Transverse colon (tissue), 4 donors: ENCODE results near the gene SUZ12. TPM values are rescaled to one million over a fixed set of nuclear protein-coding genes. Genes with fewer than 3 reads are reported as not detected.
"Not testable (repeated sequence)": the region's sequence is repeated elsewhere in the genome, so short reads cannot be mapped to it uniquely, and the experiment has no call there.

Experiments used
- DNase-seq: peaks from one replicate; pipeline ENCODE4 v3.0.0-alpha.2; 2019
- H3K27ac ChIP-seq, 4 donors: fragments of 200-600 bp; sonication (generic); 2 replicates each; pipeline ENCODE4 v1.5.1; 2016 to 2018; ENCODE audit warnings: inconsistent platforms in 4 of 4
- H3K27me3 ChIP-seq: fragments of 200-600 bp; sonication (generic); 2 replicates; pipeline ENCODE4 v1.5.1; 2017; ENCODE audit warnings: inconsistent platforms
- H3K36me3 ChIP-seq, 4 donors: fragments of 200-600 bp; sonication (generic); 2 replicates each; pipeline ENCODE4 v1.5.1; 2017 to 2019; ENCODE audit warnings: inconsistent platforms in 4 of 4
- H3K4me1 ChIP-seq, 4 donors: fragments of 200-600 bp; sonication (generic); 2 replicates each; pipeline ENCODE4 v1.5.1; 2017 to 2020; ENCODE audit warnings: inconsistent platforms in 4 of 4
- H3K4me3 ChIP-seq, 4 donors: fragments of 200-600 bp; sonication (generic); 1 replicate in 1 of 4; 2 replicates in 3 of 4; pipeline versions ENCODE4 v1.5.1 to v1.6.1; 2017 to 2019; ENCODE audit warnings: inconsistent platforms in 4 of 4
- H3K9me3 ChIP-seq, 2 donors: fragments of 200-600 bp; sonication (generic); 2 replicates each; pipeline ENCODE4 v1.5.1; 2017 to 2019; ENCODE audit warnings: inconsistent platforms in 2 of 2
- EP300 ChIP-seq: sonication (generic); formaldehyde crosslinking; IDR thresholded peaks from one replicate; pipeline ENCODE4 v1.6.1; 2017; ENCODE audit warnings: antibody characterized with exemption, low read depth
- POLR2A ChIP-seq: fragments of 450-650 bp; IDR thresholded peaks from one replicate; pipeline ENCODE4 v1.6.1; 2016; ENCODE audit warnings: antibody characterized with exemption, mild to moderate bottlenecking, moderate library complexity
- POLR2AphosphoS5 ChIP-seq, 3 donors: sonication (generic); formaldehyde crosslinking; IDR thresholded peaks; one replicate each; pipeline ENCODE4 v1.6.1; 2016; ENCODE audit warnings: antibody characterized with exemption in 3 of 3
- WGBS, 2 donors: methylation state at CpG; one replicate each; pipeline ENCODE4 v1.1.5; 2018; ENCODE audit warnings: low coverage in 1 of 2; 5-methylcytosine and 5-hydroxymethylcytosine counted together
- in situ Hi-C, 4 donors: fragments of 200-750 bp; cut with MboI; loops; one replicate each; pipeline versions ENCODE4 v1.15.0 to v1.15.1; 2017; ENCODE audit warnings: low sequenced_read_pairs in 3 of 4, low pct_ligation_motif_present in 1 of 4, low pct_unique_long_range_greater_than_20kb in 1 of 4
- intact Hi-C: fragments of 100-400 bp; cut with DNase I; formaldehyde crosslinking; loops from one replicate; pipeline ENCODE4 v1.15.1; 2023; ENCODE audit warnings: low total_unique reads
- total RNA-seq, 4 donors: library from RNA; depleted of rRNA; stranded (reverse); fragments of >200 nt; gene quantifications; one replicate each; pipeline ENCODE4 v1.1.0, GENCODE V29; 2016
- TF ChIP-seq, protein P1 (sequence below), 5 experiments: fragments of 200-600 bp in 3 of 5; fragments of 450-650 bp in 2 of 5; sonication (generic) in 3 of 5; IDR thresholded peaks; 1 replicate in 2 of 5; 2 replicates in 3 of 5; pipeline ENCODE4 v1.5.1; 2016 to 2017; ENCODE audit warnings: antibody characterized with exemption in 5 of 5, inconsistent platforms in 3 of 5, mild to moderate bottlenecking in 2 of 5, moderate library complexity in 1 of 5

SUZ12 gene
- total RNA-seq, 4 donors from 2014 or later = 9.2 to 19.4 (median 14.8) TPM

- in situ Hi-C loops (no loop called here), intact Hi-C loops (no loop called here)
- TF ChIP-seq POLR2A (no peak), POLR2AphosphoS5 (IDR thresholded peaks at IDR 0.05) (no peak), EP300 (no peak)
- TF ChIP-seq, protein P1, sequence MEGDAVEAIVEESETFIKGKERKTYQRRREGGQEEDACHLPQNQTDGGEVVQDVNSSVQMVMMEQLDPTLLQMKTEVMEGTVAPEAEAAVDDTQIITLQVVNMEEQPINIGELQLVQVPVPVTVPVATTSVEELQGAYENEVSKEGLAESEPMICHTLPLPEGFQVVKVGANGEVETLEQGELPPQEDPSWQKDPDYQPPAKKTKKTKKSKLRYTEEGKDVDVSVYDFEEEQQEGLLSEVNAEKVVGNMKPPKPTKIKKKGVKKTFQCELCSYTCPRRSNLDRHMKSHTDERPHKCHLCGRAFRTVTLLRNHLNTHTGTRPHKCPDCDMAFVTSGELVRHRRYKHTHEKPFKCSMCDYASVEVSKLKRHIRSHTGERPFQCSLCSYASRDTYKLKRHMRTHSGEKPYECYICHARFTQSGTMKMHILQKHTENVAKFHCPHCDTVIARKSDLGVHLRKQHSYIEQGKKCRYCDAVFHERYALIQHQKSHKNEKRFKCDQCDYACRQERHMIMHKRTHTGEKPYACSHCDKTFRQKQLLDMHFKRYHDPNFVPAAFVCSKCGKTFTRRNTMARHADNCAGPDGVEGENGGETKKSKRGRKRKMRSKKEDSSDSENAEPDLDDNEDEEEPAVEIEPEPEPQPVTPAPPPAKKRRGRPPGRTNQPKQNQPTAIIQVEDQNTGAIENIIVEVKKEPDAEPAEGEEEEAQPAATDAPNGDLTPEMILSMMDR (IDR thresholded peaks at IDR 0.05) = no peak
- 84 to 100% methylated on average over 1 to 3 of the region's 3 CpGs for WGBS, 2 donors
- H3K36me3 ChIP-seq = no peaks in the 10 kb centered on the region
- no peak for DNase-seq
- peaks cover 40% of the 10 kb centered on the region for H3K27me3 ChIP-seq
- no peaks in the 10 kb centered on the region for H3K9me3 ChIP-seq
- H3K4me1 ChIP-seq = peaks cover 0 to 7% (median 1%) of the 10 kb centered on the region in 4 donors
- no peak overlapping the region for H3K27ac ChIP-seq
- H3K4me3 ChIP-seq = no peak overlapping the region
Measured at GRCh38 chr17:31915456-31916100, 21.2 kb upstream of the SUZ12 start.

DNA sequence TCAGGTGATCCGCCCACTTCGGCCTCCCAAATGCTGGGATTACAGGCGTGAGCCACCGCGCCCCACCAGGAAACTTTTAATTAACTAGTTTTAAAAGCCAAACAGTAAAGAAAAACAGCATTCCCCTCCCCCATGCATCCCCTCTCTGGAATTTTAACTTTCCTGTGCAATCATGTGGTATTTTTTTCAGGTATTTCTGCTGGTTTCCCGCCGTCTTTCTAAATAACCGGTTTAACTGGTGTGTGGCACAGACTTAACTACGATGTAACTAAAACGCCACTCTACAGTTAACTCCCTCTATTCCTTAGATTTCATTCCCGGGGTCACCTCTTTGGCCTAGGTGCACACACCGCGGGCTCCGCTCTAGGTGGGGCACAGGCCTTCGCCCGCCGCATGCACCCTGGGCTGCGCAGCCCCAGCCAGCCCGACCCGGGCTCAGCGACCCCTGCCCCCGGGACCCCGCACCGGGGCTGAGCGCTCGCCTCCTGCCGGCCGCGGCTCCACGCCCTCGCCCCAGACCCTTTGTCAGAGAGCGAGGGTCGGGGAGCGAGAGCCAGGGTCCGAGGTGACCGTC, 20.2 kb upstream of the SUZ12 start:
- WGBS, 2 donors = 62 to 82% methylated on average over 8 to 36 of the region's 36 CpGs
- TF ChIP-seq EP300 = no peak
- Histone ChIP-seq H3K9me3 (no peaks in the 10 kb centered on the region), H3K36me3 (no peaks in the 10 kb centered on the region), H3K27ac (no peak overlapping the region), H3K4me3 (peak overlapping the region in 2 of 4 donors; percentile 2 to 28), H3K4me1 (peaks cover 0 to 7% (median 1%) of the 10 kb centered on the region in 4 donors), H3K27me3 (peaks cover 39% of the 10 kb centered on the region)
- intact Hi-C loops = no loop called here
- no peak for DNase-seq
- in situ Hi-C loops = no loop called here

GRCh38 chr17:31917065-31917529, 19.7 kb upstream of the SUZ12 start:
- Histone ChIP-seq H3K9me3 (no peaks in the 10 kb centered on the region), H3K36me3 (no peaks in the 10 kb centered on the region), H3K4me3 (peak overlapping the region in 2 of 4 donors; percentile 2 to 28), H3K4me1 (peaks cover 0 to 7% (median 1%) of the 10 kb centered on the region in 4 donors), H3K27me3 (peaks cover 36% of the 10 kb centered on the region), H3K27ac (no peak overlapping the region)
- TF ChIP-seq, protein P1 (IDR thresholded peaks at IDR 0.05) = no peak
- TF ChIP-seq POLR2A (no peak), EP300 (no peak)
- WGBS, 2 donors = 39 to 80% methylated on average over 1 to 43 of the region's 45 CpGs
- in situ Hi-C loops = no loop called here
- intact Hi-C loops = no loop called here
- no peak for DNase-seq

DNA sequence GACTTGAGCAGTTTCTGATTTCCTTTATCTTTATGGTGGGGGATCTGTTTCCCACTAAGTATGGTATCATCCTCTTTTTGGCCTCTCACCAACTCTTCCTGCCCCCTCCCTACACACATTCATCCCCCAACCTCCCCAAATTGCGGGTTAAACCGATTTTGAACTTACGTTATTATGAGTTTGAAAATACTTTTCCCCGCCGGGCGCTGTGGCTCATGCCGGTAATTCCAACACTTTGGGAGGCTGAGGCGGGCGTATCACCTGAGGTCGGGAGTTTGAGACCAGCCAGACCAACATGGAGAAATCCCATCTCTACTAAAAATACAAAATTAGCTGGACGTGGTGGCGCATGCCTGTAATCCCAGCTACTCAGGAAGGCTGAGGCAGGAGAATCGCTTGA, 19.1 kb upstream of the SUZ12 start:
- intact Hi-C loops = not testable (repeated sequence)
- WGBS, 2 donors = 92 to 98% methylated on average over 13 of the region's 13 CpGs

GRCh38 chr17:31918701-31919128, 18.1 kb upstream of the SUZ12 start:
- intact Hi-C loops = no loop called here
- no peak for TF ChIP-seq POLR2AphosphoS5 (IDR thresholded peaks at IDR 0.05)
- TF ChIP-seq POLR2A = no peak
- no peak for TF ChIP-seq EP300
- TF ChIP-seq, protein P1 (IDR thresholded peaks at IDR 0.05) = no peak
- DNase-seq = no peak
- 58 to 73% methylated on average over 4 of the region's 4 CpGs for WGBS, 2 donors
- H3K36me3 ChIP-seq = no peaks in the 10 kb centered on the region
- H3K9me3 ChIP-seq = no peaks in the 10 kb centered on the region
- H3K4me1 ChIP-seq = peaks cover 0 to 7% (median 1%) of the 10 kb centered on the region in 4 donors
- H3K4me3 ChIP-seq = no peak overlapping the region
- in situ Hi-C loops = no loop called here
- peaks cover 36% of the 10 kb centered on the region for H3K27me3 ChIP-seq
- H3K27ac ChIP-seq = no peak overlapping the region

More for the DNA sequence above, 19.1 kb upstream of the SUZ12 start:
- H3K27me3 ChIP-seq = peaks cover 36% of the 10 kb centered on the region
- H3K27ac ChIP-seq, in situ Hi-C loops, H3K9me3 ChIP-seq, H3K4me3 ChIP-seq, DNase-seq, H3K4me1 ChIP-seq, H3K36me3 ChIP-seq: not testable (repeated sequence)
